K562 (cell line): ENCODE measurements around the gene ADI1.

ENCODE experiments used
- TCF7L2 ChIP-seq: fragments of 150-350 bp; IDR thresholded peaks from 2 replicates; pipeline ENCODE4 v1.6.1; 2016; ENCODE audit warnings: low read depth, mild to moderate bottlenecking, low read length, moderate library complexity
- ZNF764 ChIP-seq: fragments of 250-450 bp; sonication (Bioruptor Pico); IDR thresholded peaks from 2 replicates; pipeline ENCODE4 v1.4.0; 2020; ENCODE audit warnings: low read depth, mild to moderate bottlenecking, moderate library complexity

GRCh38 chr2:3463186-3463835, 56.0 kb downstream of the ADI1 start:
- TF ChIP-seq TCF7L2 = no peak
- no peak for TF ChIP-seq ZNF764 (CRISPR knock-in tag)
